SK-N-SH (cell line): ENCODE results near the gene SIDT1. TPM values are rescaled to one million over a fixed set of nuclear protein-coding genes. Genes with fewer than 3 reads are reported as not detected.

Source experiments
- CTCF ChIA-PET: fragments of 300-600, 350-600 bp; formaldehyde crosslinking; extraction: SDS; loops from one replicate; lab custom pipeline; 2021; lab: Yijun Ruan, JAX
- POLR2A ChIA-PET: fragments of 350-600 bp; sonication (Branson Sonifier 250); formaldehyde crosslinking; extraction: SDS; loops from one replicate; lab custom pipeline; 2020; ENCODE audit warnings: antibody characterized with exemption, inconsistent platforms; lab: Yijun Ruan, JAX
- DNase-seq: peaks from one replicate; pipeline ENCODE4 v3.0.0; 2012
- H2AFZ ChIP-seq: fragments of 200-600 bp; sonication (generic); 2 replicates; pipeline ENCODE4 v1.8.1; 2016; ENCODE audit warnings: antibody characterized with exemption, mild to moderate bottlenecking, low read depth
- H3F3A ChIP-seq: fragments of 200-600 bp; sonication (generic); replicated peaks from 2 replicates; pipeline ENCODE3; 2016; ENCODE audit warnings: antibody characterized with exemption, mild to moderate bottlenecking; ENCODE audit not compliant: insufficient read depth
- H3K27ac ChIP-seq, 2 experiments: fragments of 200-500 bp in 1 of 2; fragments of 200-600 bp in 1 of 2; sonication (Bioruptor generic) in 1 of 2; sonication (generic), shearing (Covaris generic) in 1 of 2; 2 replicates each; pipeline versions ENCODE4 v1.5.1 to v1.6.1; 2014 to 2016; ENCODE audit warnings: low read depth in 2 of 2, inconsistent platforms in 1 of 2, low read length in 1 of 2, mild to moderate bottlenecking in 1 of 2, mixed read lengths in 1 of 2
- H3K27me3 ChIP-seq: fragments of 200-600 bp; sonication (generic), shearing (Covaris generic); 2 replicates; pipeline ENCODE4 v1.6.1; 2016; ENCODE audit warnings: mixed run types; ENCODE audit not compliant: insufficient read depth
- H3K36me3 ChIP-seq, 2 experiments: fragments of 200-500 bp in 1 of 2; fragments of 200-600 bp in 1 of 2; sonication (Bioruptor generic) in 1 of 2; sonication (generic) in 1 of 2; replicated peaks in 1 of 2; 2 replicates each; pipeline versions ENCODE3 to v1.5.1; 2014 to 2016; ENCODE audit warnings: low read length in 1 of 2, mild to moderate bottlenecking in 1 of 2; ENCODE audit not compliant: insufficient read depth in 2 of 2, control insufficient read depth in 1 of 2
- H3K4me1 ChIP-seq, 2 experiments: fragments of 200-500 bp in 1 of 2; fragments of 200-600 bp in 1 of 2; sonication (Bioruptor generic) in 1 of 2; sonication (generic), shearing (Covaris generic) in 1 of 2; 2 replicates each; pipeline versions ENCODE4 v1.5.1 to v1.6.1; 2014 to 2016; ENCODE audit warnings: low read depth in 1 of 2, low read length in 1 of 2, mixed run types in 1 of 2; ENCODE audit not compliant: insufficient read depth in 2 of 2, control insufficient read depth in 1 of 2
- H3K4me2 ChIP-seq: fragments of 200-600 bp; sonication (generic), shearing (Covaris generic); 2 replicates; pipeline ENCODE4 v1.6.1; 2017; ENCODE audit warnings: mixed run types
- H3K4me3 ChIP-seq, 2 experiments: fragments of 200-500 bp in 1 of 2; fragments of 200-600 bp in 1 of 2; sonication (Bioruptor generic) in 1 of 2; sonication (generic), shearing (Covaris generic) in 1 of 2; 2 replicates each; pipeline versions ENCODE4 v1.5.1 to v1.8.1; 2014 to 2016; ENCODE audit warnings: low read depth in 2 of 2, inconsistent platforms in 1 of 2, low read length in 1 of 2, mild to moderate bottlenecking in 1 of 2, mixed read lengths in 1 of 2, moderate library complexity in 1 of 2
- H3K79me2 ChIP-seq: fragments of 200-600 bp; sonication (generic); 2 replicates; pipeline ENCODE4 v1.8.1; 2017; ENCODE audit warnings: mild to moderate bottlenecking; ENCODE audit not compliant: insufficient read depth
- H3K9ac ChIP-seq: fragments of 200-600 bp; sonication (generic); 2 replicates; pipeline ENCODE4 v1.6.1; 2017; ENCODE audit warnings: mixed run types
- H3K9me2 ChIP-seq: fragments of 200-600 bp; sonication (generic); 2 replicates; pipeline ENCODE4 v1.6.1; 2017; ENCODE audit warnings: mixed run types
- H3K9me3 ChIP-seq: fragments of 200-600 bp; sonication (generic); 2 replicates; pipeline ENCODE4 v1.6.1; 2017; ENCODE audit warnings: mixed run types, mild to moderate bottlenecking, moderate library complexity
- H4K20me1 ChIP-seq: fragments of 200-600 bp; sonication (generic); 2 replicates; pipeline ENCODE4 v1.6.1; 2017; ENCODE audit warnings: mild to moderate bottlenecking, mixed run types; ENCODE audit not compliant: insufficient read depth
- CHD2 ChIP-seq: fragments of 150-350 bp; IDR thresholded peaks from 2 replicates; pipeline ENCODE4 v1.6.1; 2018; ENCODE audit warnings: low read length; ENCODE audit not compliant: partially characterized antibody
- ELF1 ChIP-seq: IDR thresholded peaks from 2 replicates; pipeline ENCODE4 v1.4.0; 2012
- FOXJ3 ChIP-seq: sonication (generic); formaldehyde crosslinking; IDR thresholded peaks from 2 replicates; pipeline ENCODE4 v1.5.1; 2020; ENCODE audit warnings: mild to moderate bottlenecking, missing genetic modification reagents
- IRF3 ChIP-seq: fragments of 150-350 bp; IDR thresholded peaks from 2 replicates; pipeline ENCODE4 v1.6.1; 2016; ENCODE audit warnings: mild to moderate bottlenecking, low read depth, low read length
- JUND ChIP-seq: IDR thresholded peaks from 2 replicates; pipeline ENCODE4 v1.4.0; 2012
- MAX ChIP-seq: IDR thresholded peaks from 2 replicates; pipeline ENCODE4 v1.4.0; 2012; ENCODE audit warnings: low read depth
- MXI1 ChIP-seq: IDR thresholded peaks from 2 replicates; pipeline ENCODE4 v1.6.1; 2012; ENCODE audit warnings: mild to moderate bottlenecking, low read depth, low read length, improper control_type of control experiment
- NRF1 ChIP-seq: IDR thresholded peaks from 2 replicates; pipeline ENCODE4 v1.6.1; 2012; ENCODE audit warnings: low read depth, mild to moderate bottlenecking, low read length
- PBX3 ChIP-seq: IDR thresholded peaks from 2 replicates; pipeline ENCODE4; 2012
- POLR2AphosphoS5 ChIP-seq: IDR thresholded peaks from 2 replicates; pipeline ENCODE4 v1.6.1; 2012; ENCODE audit warnings: low read depth, low read length
- RCOR1 ChIP-seq: fragments of 150-350 bp; IDR thresholded peaks from 2 replicates; pipeline ENCODE4 v1.6.1; 2017; ENCODE audit warnings: antibody characterized with exemption, low read length
- RFX5 ChIP-seq: IDR thresholded peaks from 2 replicates; pipeline ENCODE4 v1.6.1; 2012; ENCODE audit warnings: mild to moderate bottlenecking, improper control_type of control experiment, low read length
- TCF12 ChIP-seq: IDR thresholded peaks from 2 replicates; pipeline ENCODE4 v1.4.0; 2012
- TEAD4 ChIP-seq: IDR thresholded peaks from 2 replicates; pipeline ENCODE4 v1.4.0; 2012; ENCODE audit warnings: mild to moderate bottlenecking, borderline replicate concordance; ENCODE audit not compliant: insufficient read depth
- YY1 ChIP-seq: IDR thresholded peaks from 2 replicates; pipeline ENCODE4 v1.4.0; 2012; ENCODE audit warnings: low read depth, mild to moderate bottlenecking
- WGBS: methylation state at CpG from one replicate; pipeline ENCODE4 v1.1.6; 2017; ENCODE audit warnings: low lambda C conversion rate; 5-methylcytosine and 5-hydroxymethylcytosine counted together
- polyA plus RNA-seq, 3 experiments: library from polyadenylated mRNA; depleted of rRNA; stranded (reverse); fragments of >200 nt; gene quantifications; 2 replicates each; pipeline ENCODE4 v1.2.3, GENCODE V29; 2012
- small RNA-seq, 7 experiments: library from RNA; depleted of rRNA; stranded (forward); fragments of <200 nt; gene quantifications; one replicate each; pipeline ENCODE3, GENCODE V24; 2012
- TF ChIP-seq, protein P1 (sequence below): fragments of 200-600 bp; sonication (generic); IDR thresholded peaks from 2 replicates; pipeline ENCODE4 v1.6.1; 2017; ENCODE audit warnings: antibody characterized with exemption, mild to moderate bottlenecking, moderate library complexity
- TF ChIP-seq, protein P2 (sequence below): IDR thresholded peaks from 2 replicates; pipeline ENCODE4 v1.4.0; 2012; ENCODE audit warnings: low read depth, borderline replicate concordance

The SIDT1 gene
- polyA plus RNA-seq, 1 of the 3 experiments (the other 2 are of a cell fraction): 0.02 TPM

- WGBS: 96% methylated on average over 4 of the region's 4 CpGs
- no peak overlapping the region for H3K9ac ChIP-seq
- ChIA-PET CTCF (no interaction called here), POLR2A (no interaction called here)
- no peaks in the 10 kb centered on the region for H3K4me1 ChIP-seq
- H3K9me2 ChIP-seq: no peaks in the 10 kb centered on the region
- H4K20me1 ChIP-seq: no peaks in the 10 kb centered on the region
- H3K27me3 ChIP-seq: no peaks in the 10 kb centered on the region
- peaks cover 3 to 5% of the 10 kb centered on the region in 2 experiments for H3K36me3 ChIP-seq
- H3F3A ChIP-seq: no peaks in the 10 kb centered on the region
- no peak overlapping the region for H3K4me3 ChIP-seq
- no peak for DNase-seq
- H3K9me3 ChIP-seq: no peaks in the 10 kb centered on the region; the same call in 1 of the 2 replicates
- H3K79me2 ChIP-seq: peaks cover 7% of the 10 kb centered on the region; the same call in 1 of the 2 replicates
- H2AFZ ChIP-seq: no peak overlapping the region
- TF ChIP-seq, protein P1, sequence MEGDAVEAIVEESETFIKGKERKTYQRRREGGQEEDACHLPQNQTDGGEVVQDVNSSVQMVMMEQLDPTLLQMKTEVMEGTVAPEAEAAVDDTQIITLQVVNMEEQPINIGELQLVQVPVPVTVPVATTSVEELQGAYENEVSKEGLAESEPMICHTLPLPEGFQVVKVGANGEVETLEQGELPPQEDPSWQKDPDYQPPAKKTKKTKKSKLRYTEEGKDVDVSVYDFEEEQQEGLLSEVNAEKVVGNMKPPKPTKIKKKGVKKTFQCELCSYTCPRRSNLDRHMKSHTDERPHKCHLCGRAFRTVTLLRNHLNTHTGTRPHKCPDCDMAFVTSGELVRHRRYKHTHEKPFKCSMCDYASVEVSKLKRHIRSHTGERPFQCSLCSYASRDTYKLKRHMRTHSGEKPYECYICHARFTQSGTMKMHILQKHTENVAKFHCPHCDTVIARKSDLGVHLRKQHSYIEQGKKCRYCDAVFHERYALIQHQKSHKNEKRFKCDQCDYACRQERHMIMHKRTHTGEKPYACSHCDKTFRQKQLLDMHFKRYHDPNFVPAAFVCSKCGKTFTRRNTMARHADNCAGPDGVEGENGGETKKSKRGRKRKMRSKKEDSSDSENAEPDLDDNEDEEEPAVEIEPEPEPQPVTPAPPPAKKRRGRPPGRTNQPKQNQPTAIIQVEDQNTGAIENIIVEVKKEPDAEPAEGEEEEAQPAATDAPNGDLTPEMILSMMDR: no peak
- TF ChIP-seq NRF1 (no peak), POLR2AphosphoS5 (no peak), PBX3 (no peak), IRF3 (no peak), RCOR1 (no peak), FOXJ3 (CRISPR knock-in tag) (no peak), TCF12 (no peak), JUND (no peak), CHD2 (no peak), TEAD4 (no peak), RFX5 (no peak), MAX (no peak), MXI1 (no peak), ELF1 (no peak), YY1 (no peak)
- TF ChIP-seq, protein P2, sequence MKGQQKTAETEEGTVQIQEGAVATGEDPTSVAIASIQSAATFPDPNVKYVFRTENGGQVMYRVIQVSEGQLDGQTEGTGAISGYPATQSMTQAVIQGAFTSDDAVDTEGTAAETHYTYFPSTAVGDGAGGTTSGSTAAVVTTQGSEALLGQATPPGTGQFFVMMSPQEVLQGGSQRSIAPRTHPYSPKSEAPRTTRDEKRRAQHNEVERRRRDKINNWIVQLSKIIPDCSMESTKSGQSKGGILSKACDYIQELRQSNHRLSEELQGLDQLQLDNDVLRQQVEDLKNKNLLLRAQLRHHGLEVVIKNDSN: no peak
- TF ChIP-seq, all 33 proteins: peak for 0
- no peak overlapping the region for H3K4me2 ChIP-seq
- no peak overlapping the region for H3K27ac ChIP-seq
These were observed 146.4 kb downstream of the SIDT1 start for GRCh38 chr3:113678773-113679172.

Small RNA genes lying within 50 kb of the gene (small RNA-seq; reads per million reads assigned to genes)
- gene MIR4446 (0 reads per million in 7 experiments), gene RN7SL767P (0 reads per million in 7 experiments)

Other genes starting within 250 kb of the SIDT1 start
- 2.3 and 3.7 TPM in 2 replicates for gene CFAP44, start 91.1 kb upstream of the SIDT1 start, polyA plus RNA-seq (2012; rRNA removed)
- 3.9 and 4.6 TPM in 2 replicates for gene SPICE1, start 17.4 kb upstream of the SIDT1 start, polyA plus RNA-seq (2012; rRNA removed)
- gene USF3, start 164.1 kb downstream of the SIDT1 start, polyA plus RNA-seq (2012; rRNA removed): 3.1 and 4.4 TPM in 2 replicates
- gene NAA50, start 213.7 kb downstream of the SIDT1 start, polyA plus RNA-seq (2012; rRNA removed): 39.6 and 79.5 TPM in 2 replicates
- gene ATP6V1A, start 214.5 kb downstream of the SIDT1 start, polyA plus RNA-seq (2012; rRNA removed): 12.1 and 16.7 TPM in 2 replicates